GM21619 (cell line): ENCODE data around the gene ATRAID.
A peak's percentile ranks its signal among the peaks of the same experiment; 100 is the strongest.
"Not testable (repeated sequence)": the region's sequence is repeated elsewhere in the genome, so short reads cannot be mapped to it uniquely, and the experiment has no call there.

Source experiments
- ATAC-seq: cut with Tn5 transposase; IDR thresholded peaks from one replicate; pipeline ENCODE4 v1.9.1; 2021; ENCODE audit not compliant: unreplicated experiment

The ATRAID gene

DNA sequence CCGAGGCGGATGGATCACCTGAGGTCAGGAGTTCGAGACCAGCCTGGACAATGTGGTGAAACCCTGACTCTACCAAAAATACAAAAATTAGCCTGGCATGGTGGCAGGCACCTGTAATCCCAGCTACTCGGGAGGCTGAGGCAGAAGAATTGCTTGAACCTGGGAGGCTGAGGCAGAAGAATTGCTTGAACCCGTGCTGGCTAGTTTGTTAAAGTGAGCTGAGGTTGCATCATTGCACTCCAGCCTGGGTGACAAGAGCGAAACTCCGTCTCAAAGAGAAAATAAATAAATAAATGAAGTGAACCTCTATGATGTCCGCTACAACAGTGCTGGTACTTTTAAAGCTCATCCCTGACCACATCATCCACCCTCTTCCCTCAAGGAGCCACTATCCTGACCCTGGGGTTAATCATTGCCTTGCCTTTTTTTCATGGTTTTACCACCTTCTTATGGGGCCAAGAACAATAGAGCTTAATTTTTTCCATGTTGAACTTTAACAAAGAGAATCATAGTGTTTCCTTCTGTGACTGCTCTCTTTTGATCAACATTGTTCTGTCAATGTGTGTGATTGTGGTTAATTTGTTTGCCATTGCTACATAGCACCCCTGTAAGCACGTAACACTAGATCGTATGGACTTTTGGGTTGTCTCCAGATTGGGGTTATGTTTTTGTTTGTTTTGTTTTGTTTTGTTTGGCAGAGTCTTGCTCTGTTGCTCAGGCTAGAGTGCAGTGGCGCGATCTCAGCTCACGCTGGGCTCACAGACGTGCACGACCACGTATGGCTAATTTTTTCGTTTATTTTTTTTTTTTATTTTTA is 17.1 kb upstream of the ATRAID start:
- ATAC-seq, result no peak

DNA sequence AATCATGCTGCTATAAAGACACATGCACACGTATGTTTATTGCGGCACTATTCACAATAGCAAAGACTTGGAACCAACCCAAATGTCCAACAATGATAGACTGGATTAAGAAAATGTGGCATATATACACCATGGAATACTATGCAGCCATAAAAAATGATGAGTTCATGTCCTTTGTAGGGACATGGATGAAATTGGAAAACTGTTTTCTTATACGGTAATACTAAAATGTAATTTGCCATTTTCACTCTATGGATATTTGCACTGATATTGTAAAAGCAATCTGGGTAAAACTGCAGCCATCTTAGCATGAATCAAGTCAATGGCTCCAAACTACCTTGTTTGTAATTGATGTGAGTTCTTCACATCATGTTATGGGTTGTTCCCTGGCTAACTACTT is 16.0 kb upstream of the ATRAID start:
- ATAC-seq, result not testable (repeated sequence)

DNA sequence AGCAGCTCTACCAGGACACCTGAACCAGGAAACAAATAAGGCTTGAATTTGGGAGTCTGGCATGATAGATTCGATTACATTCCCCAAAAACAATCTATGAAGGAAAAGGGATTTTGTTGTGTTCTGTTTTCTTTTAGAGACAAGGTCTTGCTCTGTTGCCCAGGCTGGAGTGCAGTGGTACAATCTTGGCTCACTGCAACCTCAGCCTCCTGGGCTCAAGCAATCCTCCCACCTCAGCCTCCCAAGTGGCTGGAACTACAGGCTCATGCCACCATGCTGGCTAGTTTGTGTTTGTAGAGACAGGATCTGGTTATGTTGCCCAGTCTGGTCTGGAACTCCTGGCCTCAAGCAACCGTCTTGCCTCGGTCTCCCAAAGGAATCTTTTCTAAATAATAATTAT is 13.8 kb upstream of the ATRAID start:
- not testable (repeated sequence) for ATAC-seq

DNA sequence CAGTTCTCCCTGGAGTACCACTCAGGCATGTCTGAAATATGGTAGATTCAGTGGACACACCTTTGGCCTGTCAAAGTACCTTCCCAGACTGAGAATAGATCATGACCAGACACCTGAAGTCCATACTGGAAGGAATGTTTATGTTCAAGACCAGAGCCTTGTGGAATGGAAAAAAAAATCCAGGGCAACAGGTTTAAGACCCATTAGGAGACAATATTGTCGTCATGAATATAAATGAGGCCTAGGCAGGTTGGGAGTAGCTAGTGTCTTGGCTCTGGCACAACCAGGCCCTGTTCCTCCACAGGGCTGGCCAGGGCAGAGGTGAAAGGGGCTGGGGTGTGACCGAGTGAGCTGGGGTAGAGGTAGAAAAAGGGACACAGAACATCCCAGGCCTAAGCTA is 13.2 kb upstream of the ATRAID start:
- no peak for ATAC-seq

DNA sequence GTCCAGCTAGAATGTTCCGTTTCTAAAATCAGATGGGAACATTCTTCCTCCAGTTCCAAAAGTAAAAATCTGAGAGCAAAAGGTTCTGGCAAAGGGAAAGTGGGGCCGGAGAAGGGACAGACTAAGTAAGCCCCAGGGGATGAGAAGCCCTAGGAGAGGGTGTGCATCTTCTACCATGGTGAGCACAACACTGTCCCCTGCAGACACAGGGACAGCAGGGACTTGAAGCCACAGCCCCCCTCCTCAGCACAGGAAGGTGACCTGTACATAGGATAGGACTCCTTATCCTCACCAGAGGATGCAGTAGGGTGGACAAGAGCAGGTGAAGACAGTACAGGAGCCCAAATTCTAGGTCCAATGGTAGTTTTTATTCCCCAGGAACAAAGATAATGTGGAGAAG is 12.6 kb upstream of the ATRAID start:
- ATAC-seq, result no peak

DNA sequence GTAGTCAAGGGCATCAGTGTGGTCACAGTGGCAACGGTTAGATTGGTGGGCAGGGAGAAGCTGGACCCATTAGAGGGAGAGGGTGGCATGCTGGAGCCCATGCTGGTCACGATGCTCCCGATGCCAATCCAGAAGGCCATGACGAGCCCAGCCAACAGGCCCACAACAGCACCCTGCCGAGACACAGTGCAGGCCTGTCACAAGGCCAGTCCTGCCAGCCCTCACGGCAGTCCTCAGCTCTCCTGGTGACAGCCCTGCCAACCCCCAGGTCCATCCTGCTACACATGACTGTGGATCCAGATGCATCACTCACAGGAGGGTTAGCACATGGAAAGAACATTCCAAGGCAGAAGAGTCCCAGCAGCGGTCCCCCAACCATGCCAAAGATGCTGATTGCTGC is 10.2 kb upstream of the ATRAID start:
- ATAC-seq, result no peak

DNA sequence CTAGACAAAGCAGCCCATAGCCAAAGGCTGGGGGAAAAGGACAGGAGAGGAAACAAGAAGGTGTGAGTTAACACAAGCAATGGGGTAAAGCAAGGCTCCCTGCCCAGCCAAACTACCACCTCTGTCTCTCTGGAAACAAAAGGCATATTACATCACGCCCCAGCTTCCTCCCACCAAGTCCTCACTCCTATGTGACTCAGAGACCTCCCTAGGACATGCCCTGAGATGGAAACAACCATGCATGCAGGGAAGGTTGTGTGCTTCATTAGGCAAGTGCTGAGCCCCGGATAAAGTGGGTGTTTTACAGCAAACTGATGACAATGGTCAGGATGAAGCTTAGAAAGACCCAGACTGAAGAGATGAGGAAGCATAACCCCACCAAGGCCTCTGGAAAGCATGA is 9.0 kb upstream of the ATRAID start:
- ATAC-seq, result no peak

DNA sequence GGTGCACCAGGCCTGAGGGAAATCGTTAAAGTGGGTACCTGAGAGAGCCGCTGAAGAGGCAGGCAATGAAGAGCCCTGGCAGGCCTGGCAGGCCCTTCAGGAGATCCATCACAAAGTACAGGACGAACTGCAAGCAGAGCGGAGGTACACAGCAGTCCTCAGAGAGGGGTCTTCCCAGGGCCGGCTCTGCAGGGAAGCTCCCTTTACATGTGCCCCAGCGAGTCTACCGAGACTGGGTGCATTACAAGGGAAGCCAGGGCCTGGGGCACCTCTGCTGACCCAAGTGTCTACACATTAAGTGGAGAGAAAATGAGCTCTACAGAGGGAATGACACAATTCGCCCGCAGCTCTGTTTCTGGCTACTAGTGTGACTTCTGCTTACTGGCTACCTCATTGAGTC is 8.1 kb upstream of the ATRAID start:
- no peak for ATAC-seq

DNA sequence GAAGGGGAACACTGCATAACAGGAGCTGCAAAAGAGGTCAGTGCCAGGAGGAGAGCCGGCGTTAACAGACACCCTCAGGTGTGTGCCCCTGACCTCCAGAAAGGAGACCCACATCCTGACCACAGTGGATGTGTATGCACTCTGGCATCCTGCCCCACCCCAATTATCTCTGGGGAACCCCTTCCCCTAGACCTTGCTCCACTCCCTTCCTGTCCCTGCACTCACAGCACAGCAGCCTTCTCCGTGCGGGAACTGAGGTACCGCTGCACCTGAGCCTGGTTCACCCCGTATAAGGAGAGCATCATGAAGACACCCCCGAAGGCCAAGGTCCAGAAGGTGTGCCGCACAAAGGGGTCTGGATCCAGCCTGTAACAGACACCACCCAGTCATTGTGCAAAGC is 7.3 kb upstream of the ATRAID start:
- no peak for ATAC-seq

DNA sequence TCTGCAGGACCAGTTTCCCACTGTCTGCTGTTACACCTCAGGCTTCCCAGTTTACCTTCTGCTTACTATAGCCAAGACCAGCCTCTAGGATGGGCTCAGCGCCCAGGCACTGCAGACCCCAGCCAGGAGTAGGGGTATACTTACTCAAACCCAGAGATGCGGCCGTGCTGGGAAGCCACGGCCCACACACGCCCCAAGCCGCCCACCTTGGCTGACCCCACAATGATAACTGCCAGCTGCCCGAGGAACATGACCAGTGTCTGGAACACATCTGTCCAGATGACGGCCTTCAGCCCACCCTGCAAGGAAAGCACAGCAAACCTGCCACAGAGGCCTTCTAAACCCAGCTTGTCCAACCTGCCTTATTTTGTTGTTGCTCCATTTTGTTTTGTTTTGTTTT is 6.6 kb upstream of the ATRAID start:
- no peak for ATAC-seq

DNA sequence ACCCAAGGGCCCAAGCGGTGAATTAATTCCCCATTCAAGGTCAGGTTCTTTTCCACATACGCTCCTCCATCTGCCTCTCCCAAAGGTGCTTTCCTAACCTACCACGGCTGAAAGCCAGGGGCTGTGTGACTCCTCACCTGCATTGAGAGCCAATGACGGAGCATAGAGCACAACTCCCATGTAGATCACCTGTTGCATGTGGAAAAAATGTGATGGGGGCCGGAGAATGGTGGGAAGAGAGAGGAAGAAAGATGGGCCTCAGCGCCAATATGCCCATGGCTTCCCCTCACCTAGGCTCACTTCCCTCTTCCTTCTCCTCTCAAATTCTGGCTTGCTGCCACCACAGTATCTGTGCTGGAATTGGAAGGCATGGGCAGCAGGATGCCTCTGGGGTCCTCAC is 5.5 kb upstream of the ATRAID start:
- no peak for ATAC-seq

DNA sequence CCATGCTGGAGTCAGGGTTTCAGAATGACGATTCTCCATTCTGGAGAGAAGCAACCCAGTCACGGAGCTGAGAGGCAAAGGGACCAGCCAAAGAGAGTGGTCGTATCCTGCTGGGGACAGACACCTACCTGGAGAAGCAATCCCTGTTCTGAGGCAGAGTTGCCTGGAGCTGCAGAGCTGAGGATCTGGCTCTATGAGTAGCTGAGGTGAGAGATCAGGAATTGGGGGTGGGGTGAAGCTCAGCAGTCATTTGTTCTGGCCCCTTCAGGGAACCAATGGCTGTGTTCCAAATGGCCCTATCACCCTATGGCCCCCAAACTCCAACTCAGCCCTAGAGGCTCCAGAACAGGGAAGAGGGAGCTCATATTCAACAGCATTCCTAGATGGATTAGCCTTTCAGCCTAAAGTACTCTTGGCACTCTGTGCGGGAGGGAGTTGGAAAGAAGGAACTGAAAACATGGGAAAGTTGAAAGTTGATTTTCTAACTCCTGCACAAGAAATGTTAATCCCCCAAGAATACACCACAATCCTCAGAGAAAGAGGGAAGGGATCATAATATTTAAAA is 3.3 kb upstream of the ATRAID start:
- ATAC-seq, result no peak

DNA sequence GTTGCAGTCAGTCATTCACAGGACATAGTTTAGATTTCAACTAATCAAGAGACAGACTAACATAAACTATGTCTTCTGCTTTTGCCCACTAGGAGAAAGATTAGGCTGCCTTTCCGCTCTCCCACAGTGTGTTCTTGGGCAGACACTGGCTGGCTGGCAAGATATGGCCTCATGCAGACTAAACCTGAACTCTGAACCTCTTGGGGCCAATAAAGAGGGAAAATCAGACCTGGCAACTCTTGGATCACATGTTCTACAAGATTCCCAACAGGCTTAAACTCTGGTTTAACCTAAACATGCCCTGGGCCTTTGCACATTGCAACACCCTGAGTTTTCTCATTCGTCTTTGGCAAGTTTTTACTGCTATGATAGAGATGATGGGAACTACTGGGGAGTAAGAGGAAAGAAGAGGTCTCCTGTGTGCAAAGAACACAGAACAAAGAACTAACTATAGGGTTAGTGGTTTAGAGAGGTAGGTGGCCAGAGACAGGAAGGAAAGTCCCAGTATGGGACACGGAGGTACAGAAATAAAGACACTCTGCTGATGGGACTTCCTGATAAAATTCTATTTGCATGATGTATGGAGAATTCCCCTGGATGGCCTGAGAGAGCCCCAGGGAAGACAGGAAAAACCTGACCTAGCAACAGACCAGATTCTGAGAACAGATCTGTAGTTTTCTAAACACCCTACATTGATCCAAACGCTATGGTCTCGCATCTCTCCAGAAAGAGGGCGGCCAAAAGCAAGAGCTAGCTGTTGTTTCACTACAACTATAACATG is 2.0 kb upstream of the ATRAID start:
- ATAC-seq, result no peak

DNA sequence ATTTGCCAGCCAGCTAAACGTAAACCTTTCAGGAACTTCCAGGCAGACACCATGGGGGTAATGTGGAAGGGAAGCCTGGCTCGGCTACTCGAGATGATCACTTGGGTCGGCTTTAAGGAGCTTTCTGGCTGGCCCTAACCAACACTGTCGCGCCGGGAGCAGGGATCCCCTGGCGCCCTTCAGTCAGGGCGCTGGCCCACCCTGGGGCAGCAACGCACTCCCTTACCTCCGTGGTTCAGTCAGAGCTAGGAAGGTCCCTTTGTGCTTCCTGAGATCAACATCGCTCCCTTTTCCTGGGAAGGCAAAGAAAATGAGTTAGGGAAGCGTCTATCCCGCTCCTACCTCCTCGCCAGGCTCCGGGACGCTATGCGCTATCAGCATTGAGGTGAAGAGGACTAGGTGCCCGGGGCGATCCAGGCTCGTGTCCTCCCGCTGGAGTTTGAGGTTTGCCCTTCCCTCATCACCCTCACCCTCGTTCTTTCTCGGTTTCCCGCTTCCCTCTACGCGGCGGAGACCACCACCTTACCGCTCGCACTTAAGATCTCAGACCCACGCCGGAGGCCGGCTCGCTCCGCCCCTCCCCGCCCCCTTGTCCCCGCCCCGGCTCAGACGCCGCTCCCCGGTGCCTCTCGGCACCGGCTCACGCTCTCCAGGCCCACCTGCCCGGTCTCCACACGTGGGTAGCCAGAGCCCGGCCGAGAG is 449 bp upstream of the ATRAID start:
- peak; percentile 1 for ATAC-seq

DNA sequence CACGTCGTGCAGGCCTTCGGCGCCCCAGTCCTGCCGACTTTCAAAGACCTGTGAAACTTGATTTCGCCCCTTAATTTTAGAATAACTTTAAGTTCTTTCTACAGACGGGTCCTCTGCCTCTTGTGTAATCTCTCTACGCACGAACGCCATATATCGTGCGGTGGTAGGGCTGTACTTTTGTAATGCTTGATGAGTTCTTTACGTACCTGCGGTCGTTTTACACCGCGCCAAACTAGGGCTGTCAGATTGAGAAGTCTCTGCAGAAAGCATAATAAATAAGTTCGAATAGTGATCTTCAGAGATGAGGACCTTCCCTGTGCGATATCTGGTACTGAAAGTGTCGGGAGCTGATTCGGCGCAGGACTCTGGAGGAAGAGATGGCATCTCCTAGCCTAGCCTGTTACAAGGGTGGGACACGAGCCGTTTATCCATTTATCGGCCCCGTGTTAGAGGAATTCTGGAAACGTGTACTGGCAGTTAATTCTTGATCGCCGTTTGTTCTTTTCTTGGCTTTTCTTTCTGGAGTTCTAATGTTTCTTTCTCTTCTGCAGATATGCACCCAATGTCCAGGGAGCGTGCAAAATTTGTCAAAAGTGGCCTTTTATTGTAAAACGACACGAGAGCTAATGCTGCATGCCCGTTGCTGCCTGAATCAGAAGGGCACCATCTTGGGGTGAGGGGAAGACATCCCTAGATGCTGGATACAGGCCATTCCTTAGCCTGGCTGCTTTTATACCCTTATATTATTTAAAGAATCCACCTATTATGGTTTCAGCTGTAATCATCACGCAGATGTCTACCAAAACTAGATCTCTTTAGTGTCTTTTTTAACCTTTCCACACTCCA is 1.0 kb downstream of the ATRAID start:
- ATAC-seq, result peak; percentile 7

DNA sequence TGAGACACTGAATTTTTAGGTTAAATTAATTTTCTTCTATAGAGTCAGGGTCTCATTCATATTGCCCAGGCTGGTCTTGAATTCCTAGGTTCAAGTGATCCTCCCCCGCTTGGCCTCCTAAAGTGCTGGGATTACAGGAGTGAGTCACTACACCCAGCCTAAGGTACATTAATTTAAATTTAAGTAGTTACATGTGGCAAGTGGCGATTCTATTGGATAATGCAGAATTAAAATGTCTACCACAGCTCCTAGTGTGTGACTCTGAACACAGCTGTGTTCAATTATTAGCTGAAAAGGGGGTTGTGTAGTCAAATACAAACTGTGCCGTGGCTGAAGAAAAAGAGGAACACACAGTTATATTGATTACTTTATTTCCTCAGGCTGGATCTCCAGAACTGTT is 3.1 kb downstream of the ATRAID start:
- no peak for ATAC-seq

DNA sequence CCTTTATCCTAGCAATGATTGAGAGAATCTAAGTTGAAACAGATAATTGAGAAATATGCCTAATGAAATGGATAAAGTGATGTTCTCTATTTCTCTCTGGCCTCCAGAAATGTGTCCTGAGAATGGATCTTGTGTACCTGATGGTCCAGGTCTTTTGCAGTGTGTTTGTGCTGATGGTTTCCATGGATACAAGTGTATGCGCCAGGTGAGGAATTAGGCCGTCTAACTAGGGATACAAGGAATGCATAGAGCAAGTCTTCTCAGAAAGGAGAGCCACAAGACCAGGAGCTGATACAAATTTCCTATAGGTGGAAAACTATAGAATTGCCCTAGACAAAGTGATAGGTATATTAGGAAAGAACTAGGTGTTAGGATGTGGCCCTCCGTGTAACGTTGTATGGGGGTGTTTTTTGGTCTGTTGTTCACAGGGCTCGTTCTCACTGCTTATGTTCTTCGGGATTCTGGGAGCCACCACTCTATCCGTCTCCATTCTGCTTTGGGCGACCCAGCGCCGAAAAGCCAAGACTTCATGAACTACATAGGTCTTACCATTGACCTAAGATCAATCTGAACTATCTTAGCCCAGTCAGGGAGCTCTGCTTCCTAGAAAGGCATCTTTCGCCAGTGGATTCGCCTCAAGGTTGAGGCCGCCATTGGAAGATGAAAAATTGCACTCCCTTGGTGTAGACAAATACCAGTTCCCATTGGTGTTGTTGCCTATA is 4.7 kb downstream of the ATRAID start:
- no peak for ATAC-seq

DNA sequence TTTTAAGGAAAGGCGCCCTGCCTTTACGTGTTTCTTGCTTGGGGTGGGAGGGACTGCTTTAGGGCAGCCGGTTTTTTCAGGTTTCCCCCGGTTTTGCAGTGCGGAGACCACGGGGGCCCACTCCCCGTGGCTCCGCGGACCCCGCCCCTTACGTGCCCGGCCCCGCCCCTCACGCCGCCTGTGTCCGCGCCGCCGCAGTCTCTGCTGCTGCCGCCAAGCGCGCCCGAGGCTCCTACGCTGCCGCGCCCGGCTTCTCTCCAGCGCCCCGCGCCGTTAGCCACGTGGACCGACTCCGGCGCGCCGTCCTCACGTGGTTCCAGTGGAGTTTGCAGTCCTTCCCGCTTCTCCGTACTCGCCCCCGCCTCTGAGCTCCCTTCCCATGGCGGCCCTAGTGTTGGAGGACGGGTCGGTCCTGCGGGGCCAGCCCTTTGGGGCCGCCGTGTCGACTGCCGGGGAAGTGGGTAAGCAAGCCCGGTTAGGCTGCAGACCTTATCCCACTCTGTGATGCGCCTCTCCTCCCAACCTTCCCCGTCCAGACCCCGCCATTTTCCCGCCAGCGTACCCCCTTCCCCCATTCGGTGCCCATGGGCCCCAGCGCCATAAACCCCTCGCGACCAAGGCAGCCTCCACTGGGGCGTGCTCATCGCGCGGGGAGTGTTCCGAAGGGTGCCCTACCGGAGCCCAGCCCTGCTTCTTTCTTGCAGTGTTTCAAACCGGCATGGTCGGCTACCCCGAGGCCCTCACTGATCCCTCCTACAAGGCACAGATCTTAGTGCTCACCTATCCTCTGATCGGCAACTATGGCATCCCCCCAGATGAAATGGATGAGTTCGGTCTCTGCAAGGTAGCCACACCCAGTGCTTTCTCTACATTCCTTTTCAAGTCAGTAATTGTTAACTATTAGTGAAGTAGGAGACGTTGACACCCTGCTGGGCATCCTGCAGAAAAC is 5.6 kb downstream of the ATRAID start, which contains the start of gene CAD:
Gene CAD (plus strand): TSS at position 197 of the 949 bp plus-strand sequence. CDS start 183 bp downstream, at position 380.
- ATAC-seq, result peak; percentile 62

DNA sequence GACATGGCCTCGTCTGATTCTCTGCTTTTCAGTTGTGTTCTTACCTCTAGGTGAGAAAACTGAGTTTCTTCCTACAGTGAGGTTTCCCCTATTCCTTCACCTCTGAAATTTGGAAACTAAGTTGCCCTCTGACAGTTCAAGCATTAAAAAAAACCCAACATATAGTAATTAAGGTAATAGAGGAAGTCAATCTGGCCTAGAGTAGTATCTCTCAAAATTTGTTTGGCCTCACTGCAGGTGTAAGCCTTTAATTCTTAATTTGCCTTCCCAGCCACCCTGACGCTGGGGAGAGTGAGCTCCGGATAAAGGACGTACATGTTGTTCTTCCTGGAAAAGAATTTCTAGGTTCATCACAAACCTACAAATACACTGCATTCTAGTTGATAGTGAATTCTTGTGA is 6.8 kb downstream of the ATRAID start:
- no peak for ATAC-seq
